ENCODE data around the gene ARHGAP10.

ARHGAP10 gene

DNA sequence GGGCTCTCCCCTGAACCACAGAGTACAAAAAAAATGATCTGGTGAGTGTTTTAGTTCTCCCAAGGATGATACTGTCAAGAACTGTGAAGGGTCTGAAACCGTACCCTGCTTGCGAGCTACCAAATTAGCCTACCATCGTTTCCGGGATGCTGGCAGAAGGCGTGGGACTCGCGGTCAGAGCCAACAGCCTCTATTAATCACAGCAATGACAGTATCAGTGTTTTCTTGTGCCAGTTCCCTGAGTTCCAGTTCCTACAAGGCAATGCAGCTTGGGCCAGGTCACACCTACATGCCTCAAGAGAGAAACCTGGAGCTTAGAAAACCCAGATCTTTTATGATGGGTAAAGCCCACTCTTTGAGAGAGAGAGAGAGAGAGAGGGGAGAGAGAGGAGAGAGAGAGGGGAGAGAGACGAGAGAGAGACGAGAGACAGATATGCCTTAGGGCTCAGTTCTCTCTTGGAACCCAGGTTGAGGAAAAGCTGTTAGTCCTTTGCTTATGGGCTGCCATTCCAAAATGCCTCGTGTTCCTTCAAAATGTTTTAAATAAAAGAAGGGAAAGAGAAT, 327.8 kb downstream of the ARHGAP10 start:
- no peak for DNase-seq (ENCODE audit: extremely low read depth, low read depth)
- H3K4me3 ChIP-seq (replicated peaks; ENCODE audit: low read depth, low read length), result no peak overlapping the region
- TF ChIP-seq, protein P1, sequence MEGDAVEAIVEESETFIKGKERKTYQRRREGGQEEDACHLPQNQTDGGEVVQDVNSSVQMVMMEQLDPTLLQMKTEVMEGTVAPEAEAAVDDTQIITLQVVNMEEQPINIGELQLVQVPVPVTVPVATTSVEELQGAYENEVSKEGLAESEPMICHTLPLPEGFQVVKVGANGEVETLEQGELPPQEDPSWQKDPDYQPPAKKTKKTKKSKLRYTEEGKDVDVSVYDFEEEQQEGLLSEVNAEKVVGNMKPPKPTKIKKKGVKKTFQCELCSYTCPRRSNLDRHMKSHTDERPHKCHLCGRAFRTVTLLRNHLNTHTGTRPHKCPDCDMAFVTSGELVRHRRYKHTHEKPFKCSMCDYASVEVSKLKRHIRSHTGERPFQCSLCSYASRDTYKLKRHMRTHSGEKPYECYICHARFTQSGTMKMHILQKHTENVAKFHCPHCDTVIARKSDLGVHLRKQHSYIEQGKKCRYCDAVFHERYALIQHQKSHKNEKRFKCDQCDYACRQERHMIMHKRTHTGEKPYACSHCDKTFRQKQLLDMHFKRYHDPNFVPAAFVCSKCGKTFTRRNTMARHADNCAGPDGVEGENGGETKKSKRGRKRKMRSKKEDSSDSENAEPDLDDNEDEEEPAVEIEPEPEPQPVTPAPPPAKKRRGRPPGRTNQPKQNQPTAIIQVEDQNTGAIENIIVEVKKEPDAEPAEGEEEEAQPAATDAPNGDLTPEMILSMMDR (IDR thresholded peaks at IDR 0.05; ENCODE audit: low read depth, low read length, missing control alignments), result no peak

DNA sequence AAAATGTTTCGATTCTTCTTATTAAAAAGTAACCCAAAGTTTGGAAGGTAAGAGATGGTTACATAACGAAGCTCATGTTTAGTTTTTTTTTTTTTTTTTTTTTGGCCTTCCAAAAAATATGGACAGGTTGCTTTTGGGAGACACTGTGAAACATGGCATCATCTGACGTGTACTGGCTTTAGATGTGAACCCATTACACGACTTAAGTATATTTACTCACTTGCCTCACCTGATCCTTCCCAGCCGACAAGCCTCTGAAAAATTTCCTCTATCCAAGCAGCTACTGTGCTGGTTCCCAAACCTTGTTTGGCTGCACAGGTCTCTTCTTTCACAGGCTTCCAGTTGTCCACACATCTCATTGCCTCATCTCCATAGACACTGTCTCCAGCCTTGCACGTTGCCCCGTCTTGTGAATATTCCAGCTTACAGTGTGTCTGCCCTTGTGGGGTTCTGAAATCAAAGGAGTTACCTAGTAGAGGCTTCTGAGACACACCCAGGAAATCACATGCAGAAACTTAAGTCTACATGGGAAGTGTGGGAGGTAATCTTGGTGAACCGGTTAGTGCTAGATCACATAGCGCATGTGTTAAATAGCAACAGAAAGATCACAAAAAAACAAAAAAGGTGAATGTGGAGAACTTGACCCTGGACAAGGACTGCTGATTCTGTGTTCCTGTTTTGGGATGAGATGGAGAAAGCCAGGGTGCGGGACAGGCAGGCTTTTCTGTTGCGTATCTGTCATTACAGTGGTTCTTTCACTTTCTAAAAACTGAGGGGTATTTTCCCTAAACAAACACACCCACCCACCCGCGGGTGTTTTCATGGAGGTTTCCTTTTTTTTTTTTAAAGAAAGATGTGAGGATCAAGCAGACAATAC, 328.6 kb downstream of the ARHGAP10 start:
- TF ChIP-seq, protein P1 (IDR thresholded peaks at IDR 0.05; ENCODE audit: low read depth, low read length, missing control alignments), result no peak
- H3K4me3 ChIP-seq (replicated peaks; ENCODE audit: low read depth, low read length), result no peak overlapping the region
- no peak for DNase-seq (ENCODE audit: extremely low read depth, low read depth)

DNA sequence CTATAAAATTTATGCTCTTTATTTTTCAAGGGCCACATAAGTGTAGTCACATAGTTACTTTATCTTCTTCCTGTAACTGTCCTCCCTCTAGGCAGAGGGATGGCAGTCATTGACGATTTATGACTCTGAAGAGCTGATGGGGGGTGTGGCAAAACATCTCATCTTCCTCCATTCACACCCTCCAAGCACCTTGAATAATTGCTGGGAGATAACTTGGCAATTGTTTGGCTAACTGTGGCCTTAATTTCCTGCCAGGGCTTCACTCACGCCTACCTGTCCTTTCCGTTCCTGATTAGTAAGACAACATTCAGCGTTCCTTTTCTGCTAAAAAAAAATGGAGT, 329.2 kb downstream of the ARHGAP10 start:
- no peak for DNase-seq (ENCODE audit: extremely low read depth, low read depth)
- no peak overlapping the region for H3K4me3 ChIP-seq (replicated peaks; ENCODE audit: low read depth, low read length)
- TF ChIP-seq, protein P1 (IDR thresholded peaks at IDR 0.05; ENCODE audit: low read depth, low read length, missing control alignments), result no peak

DNA sequence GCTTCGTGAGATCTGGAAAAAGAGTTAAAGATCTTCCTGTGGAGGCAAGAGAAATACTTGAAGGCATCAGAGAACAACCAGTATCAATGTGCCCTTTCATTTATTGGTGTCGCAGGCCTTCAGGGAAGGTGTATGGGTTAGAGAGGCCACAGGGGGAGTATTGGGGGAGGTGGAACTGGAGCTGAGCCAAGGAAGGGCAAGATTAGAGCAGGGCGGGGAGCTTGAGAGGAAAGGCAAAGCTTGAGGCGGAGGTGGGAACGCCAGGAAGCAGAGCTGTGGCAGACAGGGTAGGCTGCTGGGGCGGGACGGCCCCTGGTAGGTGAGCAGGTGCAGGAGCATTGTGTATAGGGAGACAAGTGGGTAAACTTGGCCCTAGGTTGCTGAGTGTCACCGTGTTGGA, 329.9 kb downstream of the ARHGAP10 start:
- TF ChIP-seq, protein P1 (IDR thresholded peaks at IDR 0.05; ENCODE audit: low read depth, low read length, missing control alignments), result no peak
- DNase-seq (ENCODE audit: extremely low read depth, low read depth), result no peak

DNA sequence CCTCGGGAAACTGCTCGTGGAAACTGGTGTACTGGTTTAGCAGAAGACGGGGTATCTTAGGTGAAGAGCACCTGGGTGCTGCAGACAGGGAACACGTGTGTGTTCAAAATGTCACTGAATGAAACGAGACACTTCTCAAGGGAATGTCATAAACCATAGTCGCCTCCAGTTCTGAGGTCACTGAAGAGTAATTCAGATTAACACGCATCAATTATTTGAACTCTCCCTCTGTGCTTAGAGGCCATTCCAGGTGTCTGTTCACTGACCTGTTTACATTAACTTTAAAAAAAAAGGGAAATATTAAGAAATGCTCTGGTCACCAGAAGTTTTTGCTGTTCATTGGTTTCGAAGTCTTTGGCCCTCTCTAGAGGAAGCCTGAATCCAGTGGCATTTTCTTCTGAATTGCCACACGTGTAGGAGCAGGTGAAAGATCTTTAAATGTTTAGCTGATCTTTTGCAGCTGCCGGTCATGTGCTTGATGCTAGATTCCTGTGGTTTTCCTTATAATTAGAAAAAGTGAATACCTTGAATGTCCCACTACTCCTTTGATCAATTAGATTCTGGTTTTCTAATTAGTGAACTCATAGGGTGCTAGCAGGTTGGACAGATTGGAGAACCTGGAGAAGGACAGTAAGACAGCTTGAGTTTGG, 330.5 kb downstream of the ARHGAP10 start:
- DNase-seq (ENCODE audit: extremely low read depth, low read depth), result no peak
- no peak overlapping the region for H3K4me3 ChIP-seq (replicated peaks; ENCODE audit: low read depth, low read length)
- TF ChIP-seq, protein P1 (IDR thresholded peaks at IDR 0.05; ENCODE audit: low read depth, low read length, missing control alignments), result no peak

More for the DNA sequence above, 329.9 kb downstream of the ARHGAP10 start:
- H3K4me3 ChIP-seq (replicated peaks; ENCODE audit: low read depth, low read length), result no peak overlapping the region

DNA sequence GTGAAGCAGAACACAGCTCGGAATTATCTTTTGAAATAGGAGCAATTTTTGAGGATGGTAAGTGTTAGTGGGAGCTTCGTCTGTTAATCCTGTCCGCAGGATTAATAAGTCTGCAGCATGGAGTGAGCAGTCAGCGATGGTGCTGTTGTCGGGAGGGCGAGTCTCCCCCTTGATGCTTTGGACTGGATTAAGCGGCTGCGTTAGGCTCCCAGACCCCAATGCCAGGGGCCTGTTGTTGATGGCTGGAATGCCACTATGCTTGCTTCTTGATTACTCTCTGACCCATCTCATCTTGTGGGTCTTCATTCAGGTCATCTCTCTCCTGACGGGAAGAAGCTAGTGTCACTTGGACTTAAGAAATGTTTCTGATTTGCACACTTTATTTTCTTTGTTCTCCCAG, 332.6 kb downstream of the ARHGAP10 start:
- H3K4me3 ChIP-seq (replicated peaks; ENCODE audit: low read depth, low read length), result no peak overlapping the region
- DNase-seq (ENCODE audit: extremely low read depth, low read depth), result no peak
- TF ChIP-seq, protein P1 (IDR thresholded peaks at IDR 0.05; ENCODE audit: low read depth, low read length, missing control alignments), result no peak
